ENCODE data around the gene PCBP3. TPM values are rescaled to one million over a fixed set of nuclear protein-coding genes. Genes with fewer than 3 reads are reported as not detected.

Gene PCBP3
- total RNA-seq, 1 experiment from 2014 or later: not detected

- Histone ChIP-seq H3K9me2 (replicated peaks; ENCODE audit: insufficient read depth, low read length) (no peaks in the 10 kb centered on the region), H3K27me3 (ENCODE audit: low read length) (no peaks in the 10 kb centered on the region), H2AFZ (ENCODE audit: low read length) (no peak overlapping the region), H3K4me1 (ENCODE audit: low read length) (no peaks in the 10 kb centered on the region), H3K9me3 (ENCODE audit: low read length) (no peaks in the 10 kb centered on the region), H3K36me3 (ENCODE audit: insufficient read depth, low read length) (no peaks in the 10 kb centered on the region), H3K4me2 (ENCODE audit: low read depth, low read length, poor library complexity, severe bottlenecking) (no peak overlapping the region), H3K9ac (ENCODE audit: low read length) (no peak overlapping the region), H3K79me2 (ENCODE audit: low read length) (no peaks in the 10 kb centered on the region), H4K20me1 (ENCODE audit: insufficient read depth, low read depth, low read length) (no peaks in the 10 kb centered on the region), H3K4me3 (ENCODE audit: low read length) (no peak overlapping the region), H3K27ac (ENCODE audit: low read length) (no peak overlapping the region)
- no peak for DNase-seq
These were observed 221.7 kb downstream of the PCBP3 start for GRCh38 chr21:45865106-45865835.

GRCh38 chr21:45866551-45866950, 223.0 kb downstream of the PCBP3 start:
- Histone ChIP-seq H3K9me3 (ENCODE audit: low read length) (no peaks in the 10 kb centered on the region), H3K9ac (ENCODE audit: low read length) (no peak overlapping the region), H3K4me3 (ENCODE audit: low read length) (no peak overlapping the region), H3K27ac (ENCODE audit: low read length) (no peak overlapping the region), H2AFZ (ENCODE audit: low read length) (no peak overlapping the region), H3K4me2 (ENCODE audit: low read depth, low read length, poor library complexity, severe bottlenecking) (no peak overlapping the region), H3K36me3 (ENCODE audit: insufficient read depth, low read length) (no peaks in the 10 kb centered on the region), H4K20me1 (ENCODE audit: insufficient read depth, low read depth, low read length) (no peaks in the 10 kb centered on the region), H3K27me3 (ENCODE audit: low read length) (no peaks in the 10 kb centered on the region), H3K4me1 (ENCODE audit: low read length) (no peaks in the 10 kb centered on the region), H3K79me2 (ENCODE audit: low read length) (no peaks in the 10 kb centered on the region), H3K9me2 (replicated peaks; ENCODE audit: insufficient read depth, low read length) (no peaks in the 10 kb centered on the region)
- DNase-seq: no peak

GRCh38 chr21:45867041-45867666, 223.6 kb downstream of the PCBP3 start:
- no peaks in the 10 kb centered on the region for H3K9me3 ChIP-seq (ENCODE audit: low read length)
- H3K4me3 ChIP-seq (ENCODE audit: low read length): no peak overlapping the region
- no peaks in the 10 kb centered on the region for H3K9me2 ChIP-seq (replicated peaks; ENCODE audit: insufficient read depth, low read length)
- no peaks in the 10 kb centered on the region for H3K27me3 ChIP-seq (ENCODE audit: low read length)
- no peaks in the 10 kb centered on the region for H4K20me1 ChIP-seq (ENCODE audit: insufficient read depth, low read depth, low read length)
- no peaks in the 10 kb centered on the region for H3K79me2 ChIP-seq (ENCODE audit: low read length)
- H3K4me2 ChIP-seq (ENCODE audit: low read depth, low read length, poor library complexity, severe bottlenecking): no peak overlapping the region
- H2AFZ ChIP-seq (ENCODE audit: low read length): no peak overlapping the region
- no peak overlapping the region for H3K27ac ChIP-seq (ENCODE audit: low read length)
- H3K36me3 ChIP-seq (ENCODE audit: insufficient read depth, low read length): no peaks in the 10 kb centered on the region
- no peaks in the 10 kb centered on the region for H3K4me1 ChIP-seq (ENCODE audit: low read length)
- no peak for DNase-seq
- H3K9ac ChIP-seq (ENCODE audit: low read length): no peak overlapping the region

- Histone ChIP-seq H3K9me3 (ENCODE audit: low read length) (no peaks in the 10 kb centered on the region), H4K20me1 (ENCODE audit: insufficient read depth, low read depth, low read length) (no peaks in the 10 kb centered on the region), H3K4me2 (ENCODE audit: low read depth, low read length, poor library complexity, severe bottlenecking) (no peak overlapping the region), H3K9me2 (replicated peaks; ENCODE audit: insufficient read depth, low read length) (no peaks in the 10 kb centered on the region), H3K27me3 (ENCODE audit: low read length) (no peaks in the 10 kb centered on the region), H3K36me3 (ENCODE audit: insufficient read depth, low read length) (no peaks in the 10 kb centered on the region), H3K4me3 (ENCODE audit: low read length) (no peak overlapping the region), H2AFZ (ENCODE audit: low read length) (no peak overlapping the region), H3K79me2 (ENCODE audit: low read length) (no peaks in the 10 kb centered on the region), H3K27ac (ENCODE audit: low read length) (no peak overlapping the region), H3K4me1 (ENCODE audit: low read length) (no peaks in the 10 kb centered on the region), H3K9ac (ENCODE audit: low read length) (no peak overlapping the region)
- no peak for DNase-seq
These were observed 224.2 kb downstream of the PCBP3 start for GRCh38 chr21:45867671-45868081.

GRCh38 chr21:45868086-45868485, 224.6 kb downstream of the PCBP3 start:
- Histone ChIP-seq H3K9me2 (replicated peaks; ENCODE audit: insufficient read depth, low read length) (no peaks in the 10 kb centered on the region), H3K79me2 (ENCODE audit: low read length) (no peaks in the 10 kb centered on the region), H3K4me2 (ENCODE audit: low read depth, low read length, poor library complexity, severe bottlenecking) (no peak overlapping the region), H3K9me3 (ENCODE audit: low read length) (no peaks in the 10 kb centered on the region), H3K4me3 (ENCODE audit: low read length) (no peak overlapping the region), H3K36me3 (ENCODE audit: insufficient read depth, low read length) (no peaks in the 10 kb centered on the region), H3K27ac (ENCODE audit: low read length) (no peak overlapping the region), H3K4me1 (ENCODE audit: low read length) (no peaks in the 10 kb centered on the region), H4K20me1 (ENCODE audit: insufficient read depth, low read depth, low read length) (no peaks in the 10 kb centered on the region), H3K27me3 (ENCODE audit: low read length) (no peaks in the 10 kb centered on the region), H2AFZ (ENCODE audit: low read length) (no peak overlapping the region), H3K9ac (ENCODE audit: low read length) (no peak overlapping the region)
- DNase-seq: no peak

- Histone ChIP-seq H3K4me1 (ENCODE audit: low read length) (no peaks in the 10 kb centered on the region), H3K4me2 (ENCODE audit: low read depth, low read length, poor library complexity, severe bottlenecking) (no peak overlapping the region), H3K79me2 (ENCODE audit: low read length) (no peaks in the 10 kb centered on the region), H3K4me3 (ENCODE audit: low read length) (no peak overlapping the region), H2AFZ (ENCODE audit: low read length) (no peak overlapping the region), H4K20me1 (ENCODE audit: insufficient read depth, low read depth, low read length) (no peaks in the 10 kb centered on the region), H3K9ac (ENCODE audit: low read length) (no peak overlapping the region), H3K9me2 (replicated peaks; ENCODE audit: insufficient read depth, low read length) (no peaks in the 10 kb centered on the region), H3K9me3 (ENCODE audit: low read length) (no peaks in the 10 kb centered on the region), H3K36me3 (ENCODE audit: insufficient read depth, low read length) (no peaks in the 10 kb centered on the region), H3K27me3 (ENCODE audit: low read length) (no peaks in the 10 kb centered on the region), H3K27ac (ENCODE audit: low read length) (no peak overlapping the region)
- DNase-seq: no peak
These were observed 225.0 kb downstream of the PCBP3 start for GRCh38 chr21:45868488-45868887.

GRCh38 chr21:45869121-45870007, 225.8 kb downstream of the PCBP3 start:
- H3K4me3 ChIP-seq (ENCODE audit: low read length): no peak overlapping the region
- no peak overlapping the region for H2AFZ ChIP-seq (ENCODE audit: low read length)
- no peaks in the 10 kb centered on the region for H3K9me2 ChIP-seq (replicated peaks; ENCODE audit: insufficient read depth, low read length)
- no peaks in the 10 kb centered on the region for H3K27me3 ChIP-seq (ENCODE audit: low read length)
- no peak overlapping the region for H3K27ac ChIP-seq (ENCODE audit: low read length)
- no peaks in the 10 kb centered on the region for H3K9me3 ChIP-seq (ENCODE audit: low read length)
- no peaks in the 10 kb centered on the region for H3K79me2 ChIP-seq (ENCODE audit: low read length)
- no peaks in the 10 kb centered on the region for H3K4me1 ChIP-seq (ENCODE audit: low read length)
- H3K36me3 ChIP-seq (ENCODE audit: insufficient read depth, low read length): no peaks in the 10 kb centered on the region
- no peak for DNase-seq
- H3K4me2 ChIP-seq (ENCODE audit: low read depth, low read length, poor library complexity, severe bottlenecking): no peak overlapping the region
- no peaks in the 10 kb centered on the region for H4K20me1 ChIP-seq (ENCODE audit: insufficient read depth, low read depth, low read length)
- no peak overlapping the region for H3K9ac ChIP-seq (ENCODE audit: low read length)

- Histone ChIP-seq H3K27me3 (ENCODE audit: low read length) (no peaks in the 10 kb centered on the region), H3K9me2 (replicated peaks; ENCODE audit: insufficient read depth, low read length) (no peaks in the 10 kb centered on the region), H3K9me3 (ENCODE audit: low read length) (no peaks in the 10 kb centered on the region), H3K27ac (ENCODE audit: low read length) (no peak overlapping the region), H3K9ac (ENCODE audit: low read length) (no peak overlapping the region), H4K20me1 (ENCODE audit: insufficient read depth, low read depth, low read length) (no peaks in the 10 kb centered on the region), H3K4me3 (ENCODE audit: low read length) (no peak overlapping the region), H3K79me2 (ENCODE audit: low read length) (no peaks in the 10 kb centered on the region), H3K4me2 (ENCODE audit: low read depth, low read length, poor library complexity, severe bottlenecking) (no peak overlapping the region), H3K36me3 (ENCODE audit: insufficient read depth, low read length) (no peaks in the 10 kb centered on the region), H3K4me1 (ENCODE audit: low read length) (no peaks in the 10 kb centered on the region), H2AFZ (ENCODE audit: low read length) (no peak overlapping the region)
- no peak for DNase-seq
These were observed 226.9 kb downstream of the PCBP3 start for GRCh38 chr21:45870421-45870820.
